ENCODE results near the gene TCAIM. TPM values are rescaled to one million over a fixed set of nuclear protein-coding genes. Genes with fewer than 3 reads are reported as not detected.

The TCAIM gene
- total and polyA plus RNA-seq, 10 of the 15 experiments (the other 5 are each of a cell fraction or from before 2014, with no cell fraction given): 14.5 to 22.9 (median 17.8) TPM

GRCh38 chr3:44451441-44451840, 112.9 kb downstream of the TCAIM start:
- Histone ChIP-seq H3K9ac (ENCODE audit: control insufficient read depth, insufficient read depth, low read length) (no peak overlapping the region), H3K36me3 (ENCODE audit: control insufficient read depth in 2 of 2, insufficient read depth in 2 of 2, low read length in 1 of 2) (peaks cover 18 to 41% of the 10 kb centered on the region in 2 experiments), H3K4me3 (no peak overlapping the region), H3K9me3 (replicated peaks; ENCODE audit: control insufficient read depth, insufficient read depth, low read length) (no peaks in the 10 kb centered on the region; the same call in 2 of the 3 replicates), H3K4me1 (ENCODE audit: control insufficient read depth, insufficient read depth, low read length) (no peaks in the 10 kb centered on the region), H3K79me2 (ENCODE audit: control insufficient read depth, insufficient read depth, low read length) (no peaks in the 10 kb centered on the region), H3K4me2 (ENCODE audit: control insufficient read depth, insufficient read depth) (no peak overlapping the region), H4K20me1 (ENCODE audit: control insufficient read depth, insufficient read depth) (no peaks in the 10 kb centered on the region), H3K27ac (ENCODE audit: control insufficient read depth, insufficient read depth) (no peak overlapping the region), H3K27me3 (replicated peaks in 1 of 2; ENCODE audit: control insufficient read depth in 2 of 2, insufficient read depth in 2 of 2, low read length in 1 of 2) (no peaks in the 10 kb centered on the region), H2AFZ (ENCODE audit: control insufficient read depth, low read depth, low read length) (no peak overlapping the region)
- intact Hi-C loops (cut with micrococcal nuclease; ENCODE audit: unreplicated experiment): no loop called here
- TF ChIP-seq STAT3 (IDR thresholded peaks at IDR 0.05; ENCODE audit: low read depth, low read length): no peak
- TF ChIP-seq KAT2A (conservative IDR thresholded peaks at IDR 0.05; ENCODE audit: control insufficient read depth, low read depth, low read length): no peak
- DNase-seq (ENCODE audit: low read depth, low spot score) (no peak), FAIRE-seq (no peak), ATAC-seq (no peak)
- ChIA-PET SMC1A (ENCODE audit: uncharacterized antibody, unreplicated experiment) (interaction anchor here (1.1 to 1.4 kb wide), 2 partner anchors 12 to 129 kb away, joined by 3 read pairs; no protein-coding TSS in a partner anchor), RAD21 (ENCODE audit: unreplicated experiment) (no interaction called here), CTCF (no interaction called here), POLR2A (no interaction called here)
- in situ Hi-C loops (cut with MboI): no loop called here
- BruUV-seq (replicated peaks): no TSS peak
- 100% methylated on average over 3 of the region's 3 CpGs for WGBS (ENCODE audit: insufficient coverage, insufficient replicate concordance, low lambda C conversion rate, missing lambda C conversion rate)

- Histone ChIP-seq H4K20me1 (ENCODE audit: control insufficient read depth, insufficient read depth) (no peaks in the 10 kb centered on the region), H3K4me3 (no peak overlapping the region), H3K9me3 (replicated peaks; ENCODE audit: control insufficient read depth, insufficient read depth, low read length) (no peaks in the 10 kb centered on the region), H3K79me2 (ENCODE audit: control insufficient read depth, insufficient read depth, low read length) (no peaks in the 10 kb centered on the region), H3K4me2 (ENCODE audit: control insufficient read depth, insufficient read depth) (no peak overlapping the region), H3K36me3 (ENCODE audit: control insufficient read depth in 2 of 2, insufficient read depth in 2 of 2, low read length in 1 of 2) (peaks cover 10 to 22% of the 10 kb centered on the region in 2 experiments; a peak in 3 of 4 replicates), H3K4me1 (ENCODE audit: control insufficient read depth, insufficient read depth, low read length) (no peaks in the 10 kb centered on the region), H2AFZ (ENCODE audit: control insufficient read depth, low read depth, low read length) (no peak overlapping the region), H3K27ac (ENCODE audit: control insufficient read depth, insufficient read depth) (no peak overlapping the region), H3K27me3 (replicated peaks in 1 of 2; ENCODE audit: control insufficient read depth in 2 of 2, insufficient read depth in 2 of 2, low read length in 1 of 2) (no peaks in the 10 kb centered on the region), H3K9ac (ENCODE audit: control insufficient read depth, insufficient read depth, low read length) (no peak overlapping the region)
- ChIA-PET RAD21 (ENCODE audit: unreplicated experiment) (no interaction called here), SMC1A (ENCODE audit: uncharacterized antibody, unreplicated experiment) (interaction anchor here (0.5 to 2.2 kb wide), 2 partner anchors 12 to 19 kb away, joined by 4 read pairs; no protein-coding TSS in a partner anchor), POLR2A (interaction anchor here (0.6 kb wide), 1 partner anchor 428 kb away, joined by 6 read pairs; no protein-coding TSS in a partner anchor), CTCF (no interaction called here)
- DNase-seq (ENCODE audit: low read depth, low spot score): no peak
- no peak for ATAC-seq
- intact Hi-C loops (cut with micrococcal nuclease; ENCODE audit: unreplicated experiment) (no loop called here), in situ Hi-C loops (cut with MboI) (no loop called here)
- FAIRE-seq: no peak
- BruUV-seq (replicated peaks): no TSS peak
- WGBS (ENCODE audit: insufficient coverage, insufficient replicate concordance, low lambda C conversion rate, missing lambda C conversion rate): 99% methylated on average over 4 of the region's 4 CpGs
- TF ChIP-seq MTA2 (IDR thresholded peaks at IDR 0.05; ENCODE audit: low read depth): no peak
- no peak for TF ChIP-seq FOXK2 (IDR thresholded peaks at IDR 0.05)
- TF ChIP-seq ZNF687 (IDR thresholded peaks at IDR 0.05): no peak
- no peak for TF ChIP-seq E4F1 (IDR thresholded peaks at IDR 0.05; ENCODE audit: borderline replicate concordance, partially characterized antibody)
- TF ChIP-seq NKRF (conservative IDR thresholded peaks at IDR 0.05): no peak
- TF ChIP-seq FOS (IDR thresholded peaks at IDR 0.05; ENCODE audit: borderline replicate concordance, extremely low read depth, insufficient read length): no peak
- no peak for TF ChIP-seq LARP7 (IDR thresholded peaks at IDR 0.05)
These were observed 115.7 kb downstream of the TCAIM start for GRCh38 chr3:44454258-44454657.

All from GM12878 (cell line).